Heart left ventricle (tissue), 13 donors: Measurements from ENCODE around the gene SETD6.

ENCODE experiments used
- CTCF ChIP-seq, 12 donors: fragments of 200-600 bp; sonication (generic) in 4 of 12; IDR thresholded peaks; one replicate each; pipeline versions ENCODE4 v1.5.0 to v1.8.0; 2018 to 2022; ENCODE audit warnings: antibody characterized with exemption in 12 of 12, mild to moderate bottlenecking in 5 of 12
- POLR2A ChIP-seq, 2 donors: fragments of 450-650 bp; IDR thresholded peaks; one replicate each; pipeline ENCODE4 v1.6.1; 2017; ENCODE audit warnings: antibody characterized with exemption in 2 of 2, mild to moderate bottlenecking in 2 of 2, moderate library complexity in 2 of 2
- donor health status: ischemic (EF 13 %, LVEDD 7.1; RV severe dilation, severe dysfunction).
- donor health status: DM: no; HTN: yes; CAD: no.
- donor health status: DM: no; HTN: no; CAD: no.
- donor health status: ischemic (EF 25% LVEDD 6.9; RV normal size, moderate dysfunction).
- donor health status: ischemic (EF 25% LVEDD 5.7; RV mildly dilated, moderate dysfunction).
- donor health status: ischemic (EF 35%, LVEDD 5.7; RV mildly dilated, moderate dysfunction).
- donor health status: nonischemic (EF 11% LVEDD 7.7; RV severe dilation, severe dysfunction).
- donor health status: DM: yes; HTN: yes; CAD: no.
- donor health status: PGD.
- donor health status: ischemic (EF 29% LVEDD 5.4; RV normal size, mild dysfunction).
- donor health status: nonischemic (EF 23%, LVEDD 6.1; RV moderate dilation, normal function).

DNA sequence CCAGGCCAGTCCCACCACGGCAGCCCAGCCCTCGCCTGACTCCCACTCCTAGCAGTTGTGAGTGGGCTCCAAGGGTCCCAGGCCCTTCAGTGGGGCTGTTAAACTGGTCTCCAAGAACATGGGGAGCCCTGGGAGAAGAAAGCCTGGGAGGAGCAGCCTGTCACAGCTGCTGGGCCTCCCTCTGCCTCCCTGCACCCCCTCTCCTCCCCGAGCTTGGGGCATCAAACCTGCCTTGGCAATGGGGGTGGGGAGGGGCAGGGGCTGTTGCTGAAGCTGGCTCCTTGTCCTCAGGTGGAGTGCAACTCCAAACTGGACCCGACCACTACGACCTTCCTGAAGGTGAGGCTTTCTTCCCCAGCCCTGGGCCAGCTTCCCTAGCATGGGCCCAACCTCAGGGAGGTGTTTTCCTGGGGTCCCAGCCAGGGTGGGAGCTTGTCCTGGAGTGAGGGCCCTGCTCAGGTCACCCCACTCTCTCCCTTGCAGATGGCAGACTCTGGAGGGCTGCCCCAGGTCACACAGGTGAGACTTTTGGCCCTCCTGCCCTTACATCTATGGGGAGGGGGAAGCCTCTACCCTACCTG lies 6.6 kb upstream of the SETD6 start:
- no peak for TF ChIP-seq CTCF (IDR thresholded peaks at IDR 0.05)
- no peak for TF ChIP-seq POLR2A (IDR thresholded peaks at IDR 0.05)
